Bronchial epithelial cell (primary cell): ENCODE measurements around the gene RPL15. TPM values are rescaled to one million over a fixed set of nuclear protein-coding genes. Genes with fewer than 3 reads are reported as not detected.

ENCODE experiments used
- DNase-seq: peaks from one replicate; pipeline ENCODE4 v3.0.0-alpha.2; 2010; ENCODE audit warnings: low read depth
- FAIRE-seq: peaks from 2 replicates; lab custom pipeline; 2011; peaks lifted over from hg19 to GRCh38; lab: Jason Lieb, UNC
- H3K27me3 ChIP-seq: 2 replicates; pipeline ENCODE4 v1.5.1; 2011; ENCODE audit warnings: low read length; ENCODE audit not compliant: control insufficient read depth, insufficient read depth
- H3K36me3 ChIP-seq: 2 replicates; pipeline ENCODE4 v1.5.1; 2011; ENCODE audit warnings: low read length; ENCODE audit not compliant: control insufficient read depth, insufficient read depth
- H3K4me3 ChIP-seq: 2 replicates; pipeline ENCODE4 v1.5.1; 2011; ENCODE audit warnings: mild to moderate bottlenecking, low read depth, low read length, control low read depth
- CTCF ChIP-seq: IDR thresholded peaks from 2 replicates; pipeline ENCODE4 v1.5.1; 2011; ENCODE audit warnings: mild to moderate bottlenecking, moderate library complexity, low read length, control low read depth, inconsistent platforms; ENCODE audit not compliant: insufficient read depth, severe bottlenecking
- total RNA-seq: library from RNA; depleted of rRNA; stranded (reverse); fragments of >200 nt; gene quantifications from 2 replicates; pipeline ENCODE4 v1.2.1, GENCODE V29; 2014

The RPL15 gene
- total RNA-seq, 1 donor from 2014 or later, result 4,496 TPM

- FAIRE-seq (peak; percentile 43), DNase-seq (peak; percentile 97)
- Histone ChIP-seq H3K4me3 (no peak overlapping the region), H3K27me3 (no peaks in the 10 kb centered on the region), H3K36me3 (no peaks in the 10 kb centered on the region)
- no peak for TF ChIP-seq CTCF
These were observed 31.7 kb upstream of the RPL15 start for GRCh38 chr3:23885210-23885609.

GRCh38 chr3:23886311-23886710 is 30.6 kb upstream of the RPL15 start:
- H3K4me3 ChIP-seq, result no peak overlapping the region
- no peak for FAIRE-seq

GRCh38 chr3:23888617-23889228 is 28.2 kb upstream of the RPL15 start:
- H3K36me3 ChIP-seq, result no peaks in the 10 kb centered on the region
- TF ChIP-seq CTCF, result peak; percentile 45
- no peak for FAIRE-seq
- peak; percentile 54 for DNase-seq
- no peak overlapping the region for H3K4me3 ChIP-seq
- H3K27me3 ChIP-seq, result no peaks in the 10 kb centered on the region

More at GRCh38 chr3:23886311-23886710, 30.6 kb upstream of the RPL15 start:
- no peak for TF ChIP-seq CTCF
- H3K27me3 ChIP-seq, result no peaks in the 10 kb centered on the region
- H3K36me3 ChIP-seq, result no peaks in the 10 kb centered on the region
- DNase-seq, result no peak

- H3K36me3 ChIP-seq, result no peaks in the 10 kb centered on the region
- no peak for FAIRE-seq
- DNase-seq, result peak; percentile 72
- H3K4me3 ChIP-seq, result no peak overlapping the region
- H3K27me3 ChIP-seq, result no peaks in the 10 kb centered on the region
- no peak for TF ChIP-seq CTCF
These were observed 27.5 kb upstream of the RPL15 start for GRCh38 chr3:23889386-23889785.

GRCh38 chr3:23889950-23890349 is 27.0 kb upstream of the RPL15 start:
- no peak for DNase-seq
- TF ChIP-seq CTCF, result no peak
- FAIRE-seq, result no peak
- Histone ChIP-seq H3K4me3 (no peak overlapping the region), H3K27me3 (no peaks in the 10 kb centered on the region), H3K36me3 (no peaks in the 10 kb centered on the region)
